ENCODE results near the gene SNTG2.
"Not testable (repeated sequence)": the region's sequence is repeated elsewhere in the genome, so short reads cannot be mapped to it uniquely, and the experiment has no call there.

Gene SNTG2

GRCh38 chr2:1101982-1102590 lies 151.4 kb downstream of the SNTG2 start:
- no peaks in the 10 kb centered on the region for H3K36me3 ChIP-seq (ENCODE audit: low read depth)
- DNase-seq (ENCODE audit: low spot score) (no peak), ATAC-seq (ENCODE audit: low read depth) (no peak)
- H3K27ac ChIP-seq (ENCODE audit: poor library complexity, severe bottlenecking): no peak overlapping the region
- TF ChIP-seq, protein P1, sequence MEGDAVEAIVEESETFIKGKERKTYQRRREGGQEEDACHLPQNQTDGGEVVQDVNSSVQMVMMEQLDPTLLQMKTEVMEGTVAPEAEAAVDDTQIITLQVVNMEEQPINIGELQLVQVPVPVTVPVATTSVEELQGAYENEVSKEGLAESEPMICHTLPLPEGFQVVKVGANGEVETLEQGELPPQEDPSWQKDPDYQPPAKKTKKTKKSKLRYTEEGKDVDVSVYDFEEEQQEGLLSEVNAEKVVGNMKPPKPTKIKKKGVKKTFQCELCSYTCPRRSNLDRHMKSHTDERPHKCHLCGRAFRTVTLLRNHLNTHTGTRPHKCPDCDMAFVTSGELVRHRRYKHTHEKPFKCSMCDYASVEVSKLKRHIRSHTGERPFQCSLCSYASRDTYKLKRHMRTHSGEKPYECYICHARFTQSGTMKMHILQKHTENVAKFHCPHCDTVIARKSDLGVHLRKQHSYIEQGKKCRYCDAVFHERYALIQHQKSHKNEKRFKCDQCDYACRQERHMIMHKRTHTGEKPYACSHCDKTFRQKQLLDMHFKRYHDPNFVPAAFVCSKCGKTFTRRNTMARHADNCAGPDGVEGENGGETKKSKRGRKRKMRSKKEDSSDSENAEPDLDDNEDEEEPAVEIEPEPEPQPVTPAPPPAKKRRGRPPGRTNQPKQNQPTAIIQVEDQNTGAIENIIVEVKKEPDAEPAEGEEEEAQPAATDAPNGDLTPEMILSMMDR (IDR thresholded peaks at IDR 0.05; ENCODE audit: poor library complexity, severe bottlenecking): no peak
- H3K9me3 ChIP-seq (ENCODE audit: severe bottlenecking): no peaks in the 10 kb centered on the region
- no peaks in the 10 kb centered on the region for H3K27me3 ChIP-seq (ENCODE audit: insufficient read depth, poor library complexity, severe bottlenecking)
- no peak overlapping the region for H3K4me3 ChIP-seq (ENCODE audit: severe bottlenecking)
- no peaks in the 10 kb centered on the region for H3K4me1 ChIP-seq (ENCODE audit: insufficient read depth, poor library complexity, severe bottlenecking)

DNA sequence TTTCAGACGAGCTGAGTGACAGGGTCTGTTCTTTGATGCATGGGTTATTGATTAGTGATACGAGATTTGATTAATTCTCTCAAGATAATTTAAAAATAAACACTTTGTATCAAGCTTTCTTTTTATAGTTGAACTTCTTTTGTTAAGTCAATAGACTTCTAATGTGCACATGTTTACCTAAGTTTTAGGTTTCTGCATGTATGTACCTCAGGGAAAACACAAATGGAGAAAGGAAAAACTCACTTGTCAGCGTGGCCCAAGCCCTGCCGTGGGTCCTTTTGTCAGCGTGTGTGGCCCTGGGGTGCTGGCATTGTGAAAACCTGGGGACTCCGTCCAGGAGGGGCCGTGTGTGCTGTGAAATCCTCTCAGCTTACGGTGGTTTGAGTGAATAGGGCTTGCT lies 153.7 kb downstream of the SNTG2 start:
- H3K4me1 ChIP-seq (ENCODE audit: insufficient read depth, poor library complexity, severe bottlenecking): no peaks in the 10 kb centered on the region
- H3K27me3 ChIP-seq (ENCODE audit: insufficient read depth, poor library complexity, severe bottlenecking): no peaks in the 10 kb centered on the region
- DNase-seq (ENCODE audit: low spot score) (no peak), ATAC-seq (ENCODE audit: low read depth) (no peak)
- no peak overlapping the region for H3K4me3 ChIP-seq (ENCODE audit: severe bottlenecking)
- H3K27ac ChIP-seq (ENCODE audit: poor library complexity, severe bottlenecking): no peak overlapping the region
- no peaks in the 10 kb centered on the region for H3K9me3 ChIP-seq (ENCODE audit: severe bottlenecking)
- no peaks in the 10 kb centered on the region for H3K36me3 ChIP-seq (ENCODE audit: low read depth)
- TF ChIP-seq, protein P1 (IDR thresholded peaks at IDR 0.05; ENCODE audit: poor library complexity, severe bottlenecking): no peak

DNA sequence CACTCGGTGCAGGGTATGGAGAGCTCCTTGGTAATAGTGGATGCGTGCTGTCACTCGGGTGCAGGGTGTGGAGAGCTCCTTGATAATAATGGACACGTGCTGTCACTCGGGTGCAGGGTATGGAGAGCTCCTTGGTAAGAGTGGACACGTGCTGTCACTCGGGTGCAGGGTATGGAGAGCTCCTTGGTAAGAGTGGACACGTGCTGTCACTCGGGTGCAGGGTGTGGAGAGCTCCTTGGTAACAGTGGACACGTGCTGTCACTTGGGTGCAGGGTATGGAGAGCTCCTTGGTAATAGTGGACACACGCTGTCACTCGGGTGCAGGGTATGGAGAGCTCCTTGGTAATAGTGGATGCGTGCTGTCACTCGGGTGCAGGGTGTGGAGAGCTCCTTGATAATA lies 155.7 kb downstream of the SNTG2 start:
- not testable (repeated sequence) for DNase-seq (ENCODE audit: low spot score); H3K4me1 ChIP-seq (ENCODE audit: insufficient read depth, poor library complexity, severe bottlenecking)

DNA sequence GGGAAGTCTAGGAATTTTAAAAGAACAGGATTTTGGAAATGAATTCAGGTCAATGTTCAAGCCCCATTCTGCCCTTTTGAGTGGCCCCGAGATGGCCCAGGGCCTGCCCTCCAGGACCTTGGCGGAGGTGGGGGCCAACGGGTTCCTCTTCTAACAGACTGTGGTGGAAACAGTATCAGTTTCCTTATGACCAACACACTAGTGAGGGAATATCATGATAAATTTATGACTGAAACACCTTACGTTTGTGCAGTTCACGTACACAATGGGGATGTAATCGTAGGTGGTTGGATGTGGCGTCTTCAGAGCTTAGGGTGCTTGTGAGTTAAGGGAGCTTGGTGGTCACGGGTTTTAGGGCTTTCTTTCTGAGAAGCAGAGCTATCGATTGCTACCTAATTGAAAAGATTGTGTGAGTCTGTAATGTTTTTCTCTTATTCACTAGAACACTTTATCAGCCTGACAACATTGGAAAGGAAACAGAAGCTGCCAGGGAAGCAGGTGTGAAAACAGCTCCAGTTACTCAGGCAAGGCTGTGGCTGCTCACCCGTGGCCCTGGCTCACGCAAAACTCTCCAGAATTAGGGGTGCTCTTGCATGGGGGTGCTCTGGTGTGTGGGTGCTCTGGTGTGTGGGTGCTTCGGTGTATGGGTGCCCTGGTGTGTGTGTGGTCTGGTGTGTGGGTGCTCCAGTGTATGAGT lies 165.3 kb downstream of the SNTG2 start:
- no peak for ATAC-seq (ENCODE audit: low read depth)
- Histone ChIP-seq H3K27ac (ENCODE audit: poor library complexity, severe bottlenecking) (no peak overlapping the region), H3K9me3 (ENCODE audit: severe bottlenecking) (no peaks in the 10 kb centered on the region), H3K4me1 (ENCODE audit: insufficient read depth, poor library complexity, severe bottlenecking) (no peaks in the 10 kb centered on the region), H3K36me3 (ENCODE audit: low read depth) (no peaks in the 10 kb centered on the region), H3K4me3 (ENCODE audit: severe bottlenecking) (no peak overlapping the region), H3K27me3 (ENCODE audit: insufficient read depth, poor library complexity, severe bottlenecking) (peaks cover 1% of the 10 kb centered on the region)
- no peak for DNase-seq (ENCODE audit: low spot score)
- TF ChIP-seq, protein P1 (IDR thresholded peaks at IDR 0.05; ENCODE audit: poor library complexity, severe bottlenecking): no peak

More for the DNA sequence above, 155.7 kb downstream of the SNTG2 start:
- H3K4me3 ChIP-seq (ENCODE audit: severe bottlenecking); ATAC-seq (ENCODE audit: low read depth); H3K36me3 ChIP-seq (ENCODE audit: low read depth); H3K27me3 ChIP-seq (ENCODE audit: insufficient read depth, poor library complexity, severe bottlenecking); H3K27ac ChIP-seq (ENCODE audit: poor library complexity, severe bottlenecking); H3K9me3 ChIP-seq (ENCODE audit: severe bottlenecking): not testable (repeated sequence)

- DNase-seq (ENCODE audit: low spot score) (no peak), ATAC-seq (ENCODE audit: low read depth) (no peak)
- Histone ChIP-seq H3K4me1 (ENCODE audit: insufficient read depth, poor library complexity, severe bottlenecking) (no peaks in the 10 kb centered on the region), H3K9me3 (ENCODE audit: severe bottlenecking) (no peaks in the 10 kb centered on the region), H3K4me3 (ENCODE audit: severe bottlenecking) (no peak overlapping the region), H3K27me3 (ENCODE audit: insufficient read depth, poor library complexity, severe bottlenecking) (peaks cover 3% of the 10 kb centered on the region), H3K36me3 (ENCODE audit: low read depth) (no peaks in the 10 kb centered on the region), H3K27ac (ENCODE audit: poor library complexity, severe bottlenecking) (no peak overlapping the region)
- TF ChIP-seq, protein P1 (IDR thresholded peaks at IDR 0.05; ENCODE audit: poor library complexity, severe bottlenecking): no peak
These were observed 166.9 kb downstream of the SNTG2 start for GRCh38 chr2:1117569-1117968.
